Stimulated activated CD8-positive, alpha-beta memory T cell treated with anti-CD3 and anti-CD28 coated beads, Interleukin-12 subunit alpha, Interleukin-12 subunit beta, amount 100 ng/mL, for 4 hours (primary cell): Measurements from ENCODE around the gene TRIP10.
"Not testable (repeated sequence)": the region's sequence is repeated elsewhere in the genome, so short reads cannot be mapped to it uniquely, and the experiment has no call there.

ENCODE experiments used
- DNase-seq: peaks from one replicate; pipeline ENCODE4 v3.0.0-alpha.2; 2020; ENCODE audit warnings: low read depth

Gene TRIP10

DNA sequence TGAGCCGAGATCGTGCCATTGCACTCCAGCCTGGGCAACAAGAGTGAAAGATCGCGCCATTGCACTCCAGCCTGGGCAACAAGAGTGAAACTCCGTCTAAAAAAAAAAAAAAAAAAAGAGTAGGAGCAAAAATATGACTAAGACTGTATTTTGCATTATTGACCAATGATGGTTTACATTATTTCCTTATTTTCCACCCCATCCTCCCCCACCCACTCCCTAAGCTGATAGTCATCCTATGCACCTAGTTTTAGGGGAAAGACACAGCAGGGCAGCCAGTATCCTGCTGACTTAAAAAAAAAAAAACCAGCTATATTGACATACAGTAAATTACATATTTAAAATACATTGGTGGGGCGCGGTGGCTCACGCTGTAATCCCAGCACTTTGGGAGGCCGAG is 58.2 kb downstream of the TRIP10 start:
- no peak for DNase-seq

DNA sequence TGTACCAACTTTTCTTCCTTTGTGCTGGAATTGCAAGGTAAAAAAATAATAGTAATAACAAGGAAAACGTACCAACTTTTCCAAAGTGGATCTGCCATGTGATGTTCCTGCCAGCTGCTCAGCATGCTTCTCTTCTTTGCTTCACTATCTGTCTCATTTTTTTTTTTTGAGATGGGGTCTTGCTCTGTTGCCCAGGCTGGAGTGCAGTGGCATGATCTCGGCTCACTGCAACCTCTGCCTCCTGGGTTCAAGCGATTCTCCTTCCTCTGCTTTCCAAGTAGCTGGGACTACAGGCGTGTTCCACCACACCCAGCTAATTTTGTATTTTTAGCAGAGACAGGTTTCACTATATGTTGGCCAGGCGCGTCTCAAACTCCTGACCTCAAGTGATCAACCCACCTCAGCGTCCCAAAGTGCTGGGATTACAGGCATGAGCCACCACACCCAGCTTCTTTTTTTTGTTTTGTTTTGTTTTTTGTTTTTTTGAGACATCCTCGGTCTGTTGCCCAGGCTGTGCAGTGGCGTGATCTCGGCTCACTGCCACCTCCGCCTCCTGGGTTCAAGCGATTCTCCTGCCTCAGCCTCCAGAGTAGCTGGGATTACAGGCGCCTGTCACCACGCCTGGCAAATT is 60.8 kb downstream of the TRIP10 start:
- not testable (repeated sequence) for DNase-seq

- no peak for DNase-seq
Measured at GRCh38 chr19:6800991-6801484, 61.6 kb downstream of the TRIP10 start.
